Measurements from ENCODE around the gene HPS5. TPM values are rescaled to one million over a fixed set of nuclear protein-coding genes. Genes with fewer than 3 reads are reported as not detected.

The HPS5 gene
- total RNA-seq, 3 donors from 2014 or later: 18.7 to 166 (median 57.0) TPM

DNA sequence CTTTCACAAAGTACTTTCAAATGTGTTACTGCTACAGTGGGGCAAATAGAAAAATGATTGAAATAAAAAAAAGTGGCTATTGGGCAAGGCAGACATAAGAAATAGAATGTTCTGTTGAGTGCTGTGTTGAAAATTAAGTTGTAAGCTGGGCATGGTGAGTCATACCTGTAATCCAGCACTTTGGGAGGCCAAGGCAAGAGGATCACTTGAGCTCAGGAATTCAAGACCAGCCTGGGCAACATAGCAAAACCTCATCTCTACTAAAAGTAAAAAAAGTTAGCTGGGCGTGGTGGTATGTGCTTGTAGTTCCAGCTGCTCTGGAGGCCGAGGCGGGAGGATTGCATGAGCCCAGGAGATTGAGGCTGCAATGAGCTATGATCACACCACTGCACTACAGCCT lies 45.5 kb upstream of the HPS5 start:
- Histone ChIP-seq H3K9me3 (no peaks in the 10 kb centered on the region), H3K4me1 (no peaks in the 10 kb centered on the region), H3K36me3 (no peaks in the 10 kb centered on the region), H3K4me3 (no peak overlapping the region), H3K27me3 (no peaks in the 10 kb centered on the region), H3K27ac (no peak overlapping the region)
- no peak for DNase-seq (ENCODE audit: low spot score in 2 of 2)
- TF ChIP-seq POLR2A (IDR thresholded peaks at IDR 0.05) (no peak), POLR2AphosphoS5 (IDR thresholded peaks at IDR 0.05) (no peak)
- TF ChIP-seq, protein P1, sequence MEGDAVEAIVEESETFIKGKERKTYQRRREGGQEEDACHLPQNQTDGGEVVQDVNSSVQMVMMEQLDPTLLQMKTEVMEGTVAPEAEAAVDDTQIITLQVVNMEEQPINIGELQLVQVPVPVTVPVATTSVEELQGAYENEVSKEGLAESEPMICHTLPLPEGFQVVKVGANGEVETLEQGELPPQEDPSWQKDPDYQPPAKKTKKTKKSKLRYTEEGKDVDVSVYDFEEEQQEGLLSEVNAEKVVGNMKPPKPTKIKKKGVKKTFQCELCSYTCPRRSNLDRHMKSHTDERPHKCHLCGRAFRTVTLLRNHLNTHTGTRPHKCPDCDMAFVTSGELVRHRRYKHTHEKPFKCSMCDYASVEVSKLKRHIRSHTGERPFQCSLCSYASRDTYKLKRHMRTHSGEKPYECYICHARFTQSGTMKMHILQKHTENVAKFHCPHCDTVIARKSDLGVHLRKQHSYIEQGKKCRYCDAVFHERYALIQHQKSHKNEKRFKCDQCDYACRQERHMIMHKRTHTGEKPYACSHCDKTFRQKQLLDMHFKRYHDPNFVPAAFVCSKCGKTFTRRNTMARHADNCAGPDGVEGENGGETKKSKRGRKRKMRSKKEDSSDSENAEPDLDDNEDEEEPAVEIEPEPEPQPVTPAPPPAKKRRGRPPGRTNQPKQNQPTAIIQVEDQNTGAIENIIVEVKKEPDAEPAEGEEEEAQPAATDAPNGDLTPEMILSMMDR (IDR thresholded peaks at IDR 0.05): no peak
- intact Hi-C loops (cut with DNase I; ENCODE audit: low total_unique reads): no loop called here

DNA sequence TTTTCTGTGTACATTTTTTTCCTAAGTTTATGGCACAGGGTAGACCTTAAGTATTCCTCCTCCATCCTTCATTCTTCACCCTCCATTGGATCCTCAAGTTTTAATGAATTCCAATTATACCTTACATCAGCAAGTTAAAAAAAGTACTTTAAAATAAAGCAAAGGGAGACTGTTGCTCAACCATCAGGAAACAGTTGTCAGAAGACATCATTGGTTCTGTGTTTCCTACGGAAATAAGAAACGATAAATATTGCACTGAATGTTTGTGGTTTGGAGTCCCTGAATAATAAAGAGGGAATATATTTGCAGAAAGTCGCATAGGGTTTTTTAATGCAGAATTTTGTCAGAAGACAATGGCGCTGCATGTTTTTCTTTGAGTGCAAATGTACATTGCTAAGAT lies 44.3 kb upstream of the HPS5 start:
- intact Hi-C loops (cut with DNase I; ENCODE audit: low total_unique reads): no loop called here
- H3K4me1 ChIP-seq: no peaks in the 10 kb centered on the region
- H3K27ac ChIP-seq: no peak overlapping the region
- H3K4me3 ChIP-seq: no peak overlapping the region
- no peak for DNase-seq (ENCODE audit: low spot score in 2 of 2)
- H3K27me3 ChIP-seq: no peaks in the 10 kb centered on the region
- H3K36me3 ChIP-seq: no peaks in the 10 kb centered on the region
- no peak for TF ChIP-seq POLR2A (IDR thresholded peaks at IDR 0.05)
- TF ChIP-seq, protein P1 (IDR thresholded peaks at IDR 0.05): no peak
- no peak for TF ChIP-seq POLR2AphosphoS5 (IDR thresholded peaks at IDR 0.05)
- no peaks in the 10 kb centered on the region for H3K9me3 ChIP-seq

DNA sequence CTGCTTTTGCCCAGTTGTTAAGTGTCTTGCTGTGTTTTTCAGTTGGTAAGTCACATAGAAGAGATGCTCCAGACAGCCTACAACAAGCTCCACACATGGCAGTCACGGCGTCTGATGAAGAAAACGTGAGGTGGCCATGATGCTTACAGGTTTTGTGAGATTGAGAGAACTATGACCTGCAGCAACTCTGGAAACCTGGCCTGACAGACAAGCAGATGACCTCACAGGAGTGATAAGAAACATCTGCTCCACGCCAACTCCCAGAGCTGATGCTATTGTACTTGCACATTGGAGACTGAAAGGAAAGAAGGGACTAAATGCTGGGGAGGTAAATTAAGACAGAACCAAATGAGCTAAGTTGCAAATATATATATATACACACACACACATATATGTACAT lies 43.8 kb upstream of the HPS5 start:
- H3K4me3 ChIP-seq: no peak overlapping the region
- intact Hi-C loops (cut with DNase I; ENCODE audit: low total_unique reads): no loop called here
- H3K27me3 ChIP-seq: no peaks in the 10 kb centered on the region
- no peak for DNase-seq (ENCODE audit: low spot score in 2 of 2)
- no peaks in the 10 kb centered on the region for H3K9me3 ChIP-seq
- H3K36me3 ChIP-seq: no peaks in the 10 kb centered on the region
- no peaks in the 10 kb centered on the region for H3K4me1 ChIP-seq
- TF ChIP-seq POLR2A (IDR thresholded peaks at IDR 0.05): no peak
- no peak for TF ChIP-seq POLR2AphosphoS5 (IDR thresholded peaks at IDR 0.05)
- TF ChIP-seq, protein P1 (IDR thresholded peaks at IDR 0.05): no peak
- H3K27ac ChIP-seq: no peak overlapping the region

DNA sequence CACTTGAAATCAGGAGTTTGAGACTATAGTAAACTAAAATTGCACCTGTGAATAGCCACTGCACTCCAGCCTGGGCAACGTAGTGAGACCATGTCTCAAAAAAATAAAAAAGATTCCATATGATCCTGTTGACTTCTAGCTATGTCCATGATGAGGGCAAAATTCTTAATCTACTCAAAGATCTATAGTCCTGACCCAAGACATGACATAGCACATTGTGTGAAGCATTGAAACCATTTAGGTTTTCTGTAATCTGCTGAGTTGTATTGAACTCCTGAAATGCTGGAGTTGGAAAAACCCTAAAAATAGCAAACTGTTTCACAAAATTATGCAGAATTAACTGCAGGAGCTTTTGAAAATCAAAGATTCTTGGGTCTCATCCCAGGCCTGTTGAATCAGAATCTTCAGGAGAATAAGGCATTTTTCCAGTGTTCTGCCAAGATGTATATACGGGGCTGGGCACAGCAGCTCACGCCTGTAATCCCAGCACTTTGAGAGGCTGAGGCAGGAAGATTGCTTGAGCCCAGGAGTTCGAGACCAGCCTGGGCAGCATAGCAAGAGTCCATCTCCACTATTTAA lies 42.6 kb upstream of the HPS5 start:
- TF ChIP-seq POLR2A (IDR thresholded peaks at IDR 0.05) (no peak), POLR2AphosphoS5 (IDR thresholded peaks at IDR 0.05) (no peak)
- no peaks in the 10 kb centered on the region for H3K9me3 ChIP-seq
- H3K27me3 ChIP-seq: no peaks in the 10 kb centered on the region
- DNase-seq (ENCODE audit: low spot score in 2 of 2): no peak
- intact Hi-C loops (cut with DNase I; ENCODE audit: low total_unique reads): no loop called here
- H3K4me3 ChIP-seq: no peak overlapping the region
- H3K27ac ChIP-seq: no peak overlapping the region
- H3K36me3 ChIP-seq: no peaks in the 10 kb centered on the region
- H3K4me1 ChIP-seq: no peaks in the 10 kb centered on the region

DNA sequence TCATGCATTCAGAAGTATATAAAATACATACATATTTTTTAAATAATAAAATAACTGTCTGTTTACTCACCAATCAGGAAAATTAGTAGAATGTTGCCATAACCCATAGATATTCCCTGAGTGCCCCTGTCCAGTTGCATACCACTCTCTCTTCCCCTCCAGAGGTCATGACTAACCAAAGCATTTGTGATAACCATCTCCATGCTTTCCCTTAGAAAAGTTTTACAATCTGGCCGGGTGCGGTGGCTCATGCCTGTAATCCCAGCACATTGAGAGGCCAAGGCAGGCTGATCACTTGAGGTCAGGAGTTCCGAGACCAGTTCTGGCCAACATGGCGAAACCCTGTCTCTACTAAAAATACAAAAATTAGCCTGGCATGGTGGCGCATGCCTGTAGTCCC lies 39.2 kb upstream of the HPS5 start:
- Histone ChIP-seq H3K27ac (no peak overlapping the region), H3K9me3 (no peaks in the 10 kb centered on the region), H3K4me1 (no peaks in the 10 kb centered on the region), H3K36me3 (peaks cover 13% of the 10 kb centered on the region), H3K27me3 (no peaks in the 10 kb centered on the region), H3K4me3 (no peak overlapping the region)
- TF ChIP-seq POLR2A (IDR thresholded peaks at IDR 0.05) (no peak), POLR2AphosphoS5 (IDR thresholded peaks at IDR 0.05) (no peak)
- TF ChIP-seq, protein P1 (IDR thresholded peaks at IDR 0.05): no peak
- intact Hi-C loops (cut with DNase I; ENCODE audit: low total_unique reads): no loop called here
- no peak for DNase-seq (ENCODE audit: low spot score in 2 of 2)

DNA sequence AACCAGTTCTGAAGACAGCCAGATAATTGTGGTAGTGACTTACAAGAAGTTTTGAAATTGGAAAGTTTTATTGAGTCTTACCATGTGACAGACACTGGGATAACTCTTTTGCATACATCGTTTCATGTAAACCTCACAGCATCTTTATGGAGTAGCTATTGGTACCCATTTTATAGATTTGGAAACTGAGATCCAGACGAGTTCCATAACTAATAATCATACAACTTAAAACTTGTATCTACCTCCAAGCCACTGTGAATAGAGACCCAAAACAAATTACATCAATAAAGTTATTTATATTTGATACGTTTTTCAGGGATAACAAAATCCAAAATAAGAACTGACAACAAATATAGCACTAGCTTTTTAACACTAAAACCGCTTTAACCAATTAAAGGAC lies 36.7 kb upstream of the HPS5 start:
- Histone ChIP-seq H3K27ac (no peak overlapping the region), H3K9me3 (no peaks in the 10 kb centered on the region), H3K27me3 (no peaks in the 10 kb centered on the region), H3K4me1 (no peaks in the 10 kb centered on the region), H3K36me3 (peaks cover 13% of the 10 kb centered on the region), H3K4me3 (no peak overlapping the region)
- no peak for TF ChIP-seq POLR2A (IDR thresholded peaks at IDR 0.05)
- TF ChIP-seq POLR2AphosphoS5 (IDR thresholded peaks at IDR 0.05): no peak
- TF ChIP-seq, protein P1 (IDR thresholded peaks at IDR 0.05): no peak
- no peak for DNase-seq (ENCODE audit: low spot score in 2 of 2)
- intact Hi-C loops (cut with DNase I; ENCODE audit: low total_unique reads): no loop called here

Measured in breast epithelium (tissue), 4 donors.